Nephron progenitor cell (in vitro differentiated cells): ENCODE measurements around the gene LASP1.
A peak's percentile ranks its signal among the peaks of the same experiment; 100 is the strongest.
"Not testable (repeated sequence)": the region's sequence is repeated elsewhere in the genome, so short reads cannot be mapped to it uniquely, and the experiment has no call there.

ENCODE experiments used
- DNase-seq: peaks from one replicate; pipeline ENCODE4 v3.0.0; 2021
- H3K27ac Mint-ChIP-seq: 2 replicates; pipeline ENCODE4 v1.8.0; 2021; ENCODE audit warnings: mild to moderate bottlenecking, moderate library complexity, mixed read lengths
- H3K27me3 Mint-ChIP-seq: 2 replicates; pipeline ENCODE4 v1.8.0; 2021; ENCODE audit warnings: mild to moderate bottlenecking, low read depth, mixed read lengths; ENCODE audit not compliant: poor library complexity
- H3K36me3 Mint-ChIP-seq: 2 replicates; pipeline ENCODE4 v1.8.0; 2021; ENCODE audit warnings: low read depth, mixed read lengths
- H3K4me1 Mint-ChIP-seq: 2 replicates; pipeline ENCODE4 v1.8.0; 2021; ENCODE audit warnings: mixed read lengths
- H3K4me3 Mint-ChIP-seq: 2 replicates; pipeline ENCODE4 v1.8.0; 2021; ENCODE audit warnings: mild to moderate bottlenecking, moderate library complexity, mixed read lengths
- H3K9me3 Mint-ChIP-seq: 2 replicates; pipeline ENCODE4 v1.8.0; 2021; ENCODE audit warnings: mild to moderate bottlenecking, moderate library complexity, mixed read lengths
- CTCF ChIP-seq: fragments of 200-600 bp; sonication (generic); IDR thresholded peaks from 2 replicates; pipeline ENCODE4 v1.5.0; 2021; ENCODE audit warnings: antibody characterized with exemption

The LASP1 gene

GRCh38 chr17:38926293-38927070 is 56.6 kb downstream of the LASP1 start:
- H3K27ac Mint-ChIP-seq: no peak overlapping the region
- H3K4me1 Mint-ChIP-seq: peaks cover 30% of the 10 kb centered on the region
- peaks cover 6% of the 10 kb centered on the region for H3K9me3 Mint-ChIP-seq
- no peak for TF ChIP-seq CTCF
- H3K27me3 Mint-ChIP-seq: peaks cover 1% of the 10 kb centered on the region
- H3K36me3 Mint-ChIP-seq: no peaks in the 10 kb centered on the region
- DNase-seq: no peak
- H3K4me3 Mint-ChIP-seq: peak overlapping the region; percentile 80

- DNase-seq, H3K27me3 Mint-ChIP-seq, H3K4me3 Mint-ChIP-seq, H3K36me3 Mint-ChIP-seq, H3K27ac Mint-ChIP-seq, H3K9me3 Mint-ChIP-seq: not testable (repeated sequence)
- peaks cover 12% of the 10 kb centered on the region for H3K4me1 Mint-ChIP-seq
Measured at GRCh38 chr17:38930782-38931181, 60.9 kb downstream of the LASP1 start.

- not testable (repeated sequence) for H3K4me3 Mint-ChIP-seq, H3K4me1 Mint-ChIP-seq, DNase-seq, H3K27ac Mint-ChIP-seq, H3K9me3 Mint-ChIP-seq, H3K36me3 Mint-ChIP-seq
- H3K27me3 Mint-ChIP-seq: peaks cover 13% of the 10 kb centered on the region
Measured at GRCh38 chr17:38933962-38934361, 64.1 kb downstream of the LASP1 start.

GRCh38 chr17:38939987-38940386 is 70.1 kb downstream of the LASP1 start:
- DNase-seq: no peak
- Mint-ChIP-seq H3K27me3 (peaks cover 20% of the 10 kb centered on the region), H3K9me3 (no peaks in the 10 kb centered on the region), H3K4me1 (no peaks in the 10 kb centered on the region), H3K27ac (no peak overlapping the region), H3K36me3 (no peaks in the 10 kb centered on the region), H3K4me3 (no peak overlapping the region)
- no peak for TF ChIP-seq CTCF

GRCh38 chr17:38940404-38940803 is 70.5 kb downstream of the LASP1 start:
- no peak for TF ChIP-seq CTCF
- H3K27ac Mint-ChIP-seq: no peak overlapping the region
- no peak for DNase-seq
- no peaks in the 10 kb centered on the region for H3K9me3 Mint-ChIP-seq
- no peaks in the 10 kb centered on the region for H3K36me3 Mint-ChIP-seq
- no peaks in the 10 kb centered on the region for H3K4me1 Mint-ChIP-seq
- no peak overlapping the region for H3K4me3 Mint-ChIP-seq
- H3K27me3 Mint-ChIP-seq: peaks cover 20% of the 10 kb centered on the region

- DNase-seq: no peak
- no peaks in the 10 kb centered on the region for H3K4me1 Mint-ChIP-seq
- no peak overlapping the region for H3K27ac Mint-ChIP-seq
- H3K4me3 Mint-ChIP-seq: no peak overlapping the region
- TF ChIP-seq CTCF: no peak
- H3K9me3 Mint-ChIP-seq: no peaks in the 10 kb centered on the region
- H3K27me3 Mint-ChIP-seq: peaks cover 10% of the 10 kb centered on the region
- H3K36me3 Mint-ChIP-seq: no peaks in the 10 kb centered on the region
Measured at GRCh38 chr17:38942696-38943334, 73.0 kb downstream of the LASP1 start.

GRCh38 chr17:38943607-38944006 is 73.7 kb downstream of the LASP1 start:
- no peak overlapping the region for H3K27ac Mint-ChIP-seq
- no peaks in the 10 kb centered on the region for H3K36me3 Mint-ChIP-seq

More at GRCh38 chr17:38943607-38944006, 73.7 kb downstream of the LASP1 start:
- TF ChIP-seq CTCF: no peak
- H3K9me3 Mint-ChIP-seq: no peaks in the 10 kb centered on the region
- no peak overlapping the region for H3K4me3 Mint-ChIP-seq
- no peak for DNase-seq
- no peaks in the 10 kb centered on the region for H3K4me1 Mint-ChIP-seq
- H3K27me3 Mint-ChIP-seq: peaks cover 10% of the 10 kb centered on the region
